Brain microvascular endothelial cell (primary cell): ENCODE data around the gene HELB.

ENCODE experiments used
- DNase-seq: peaks from one replicate; pipeline ENCODE4 v3.0.0-alpha.2; 2020
- H3K27ac ChIP-seq: fragments of 250-450 bp; sonication (Bioruptor Pico); 2 replicates; pipeline ENCODE4 v1.5.1; 2020; ENCODE audit warnings: mild to moderate bottlenecking, moderate library complexity
- H3K27me3 ChIP-seq: fragments of 250-450 bp; sonication (Bioruptor Pico); replicated peaks from 2 replicates; pipeline ENCODE4 v1.5.1; 2020; ENCODE audit warnings: mild to moderate bottlenecking
- H3K36me3 ChIP-seq: fragments of 250-450 bp; sonication (Bioruptor Pico); replicated peaks from 2 replicates; pipeline ENCODE4 v1.5.1; 2020; ENCODE audit warnings: mild to moderate bottlenecking
- H3K4me3 ChIP-seq: 2 replicates; pipeline ENCODE4 v1.5.1; 2011; ENCODE audit warnings: low read depth, mild to moderate bottlenecking, control low read depth, low read length, moderate library complexity
- in situ Hi-C: cut with HindIII; loops from 2 replicates; pipeline ENCODE4 v1.10.0; 2017; ENCODE audit warnings: low sequenced_read_pairs, low pct_ligation_motif_present
- TF ChIP-seq, protein P1 (sequence below): IDR thresholded peaks from 2 replicates; pipeline ENCODE4 v1.5.1; 2011; ENCODE audit warnings: low read depth, mild to moderate bottlenecking, moderate library complexity, low read length, control low read depth, inconsistent platforms; ENCODE audit errors: missing control alignments

The HELB gene

DNA sequence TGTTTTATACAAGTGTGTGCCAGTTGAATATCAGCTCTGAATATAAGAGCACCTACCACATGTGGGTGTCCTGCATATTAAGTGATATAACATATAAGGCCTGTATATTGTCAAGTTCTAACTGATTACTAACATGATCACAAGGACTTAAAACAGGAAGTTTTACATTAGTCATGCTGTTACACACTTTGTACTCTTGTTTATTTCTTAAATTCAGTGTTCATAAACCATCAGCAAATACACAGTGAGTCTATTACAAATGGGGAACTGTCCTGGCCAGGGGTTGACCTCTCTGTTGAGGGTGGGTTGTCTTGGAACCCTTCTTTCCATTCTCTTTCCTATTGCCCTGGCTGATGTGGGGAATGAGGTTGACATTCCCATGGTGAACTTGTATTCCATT lies 19.1 kb downstream of the HELB start:
- Histone ChIP-seq H3K36me3 (no peaks in the 10 kb centered on the region), H3K27me3 (no peaks in the 10 kb centered on the region), H3K27ac (no peak overlapping the region), H3K4me3 (no peak overlapping the region)
- in situ Hi-C loops = no loop called here
- no peak for DNase-seq
- TF ChIP-seq, protein P1, sequence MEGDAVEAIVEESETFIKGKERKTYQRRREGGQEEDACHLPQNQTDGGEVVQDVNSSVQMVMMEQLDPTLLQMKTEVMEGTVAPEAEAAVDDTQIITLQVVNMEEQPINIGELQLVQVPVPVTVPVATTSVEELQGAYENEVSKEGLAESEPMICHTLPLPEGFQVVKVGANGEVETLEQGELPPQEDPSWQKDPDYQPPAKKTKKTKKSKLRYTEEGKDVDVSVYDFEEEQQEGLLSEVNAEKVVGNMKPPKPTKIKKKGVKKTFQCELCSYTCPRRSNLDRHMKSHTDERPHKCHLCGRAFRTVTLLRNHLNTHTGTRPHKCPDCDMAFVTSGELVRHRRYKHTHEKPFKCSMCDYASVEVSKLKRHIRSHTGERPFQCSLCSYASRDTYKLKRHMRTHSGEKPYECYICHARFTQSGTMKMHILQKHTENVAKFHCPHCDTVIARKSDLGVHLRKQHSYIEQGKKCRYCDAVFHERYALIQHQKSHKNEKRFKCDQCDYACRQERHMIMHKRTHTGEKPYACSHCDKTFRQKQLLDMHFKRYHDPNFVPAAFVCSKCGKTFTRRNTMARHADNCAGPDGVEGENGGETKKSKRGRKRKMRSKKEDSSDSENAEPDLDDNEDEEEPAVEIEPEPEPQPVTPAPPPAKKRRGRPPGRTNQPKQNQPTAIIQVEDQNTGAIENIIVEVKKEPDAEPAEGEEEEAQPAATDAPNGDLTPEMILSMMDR = no peak

DNA sequence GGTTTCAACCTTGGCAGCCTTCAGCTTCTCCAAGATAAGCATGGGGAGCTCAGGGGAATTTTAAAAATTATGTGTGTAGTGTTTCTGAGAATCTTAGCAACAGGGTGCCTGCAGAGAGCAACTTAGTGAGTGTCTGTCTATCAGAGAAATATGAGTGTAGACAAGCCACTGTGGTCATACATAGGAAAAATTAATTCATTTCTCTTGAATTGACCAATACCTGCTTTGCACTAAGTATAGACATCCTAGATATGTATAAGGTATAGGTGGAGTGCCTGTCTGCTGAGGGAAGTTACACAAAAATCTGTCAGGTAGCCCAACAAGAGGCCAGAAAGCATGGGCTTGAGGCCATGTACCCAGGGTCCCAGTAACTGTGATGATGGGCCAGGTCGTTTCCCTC lies 20.7 kb downstream of the HELB start:
- Histone ChIP-seq H3K27ac (no peak overlapping the region), H3K27me3 (no peaks in the 10 kb centered on the region), H3K36me3 (no peaks in the 10 kb centered on the region), H3K4me3 (no peak overlapping the region)
- TF ChIP-seq, protein P1 = no peak
- DNase-seq = no peak
- in situ Hi-C loops = no loop called here

DNA sequence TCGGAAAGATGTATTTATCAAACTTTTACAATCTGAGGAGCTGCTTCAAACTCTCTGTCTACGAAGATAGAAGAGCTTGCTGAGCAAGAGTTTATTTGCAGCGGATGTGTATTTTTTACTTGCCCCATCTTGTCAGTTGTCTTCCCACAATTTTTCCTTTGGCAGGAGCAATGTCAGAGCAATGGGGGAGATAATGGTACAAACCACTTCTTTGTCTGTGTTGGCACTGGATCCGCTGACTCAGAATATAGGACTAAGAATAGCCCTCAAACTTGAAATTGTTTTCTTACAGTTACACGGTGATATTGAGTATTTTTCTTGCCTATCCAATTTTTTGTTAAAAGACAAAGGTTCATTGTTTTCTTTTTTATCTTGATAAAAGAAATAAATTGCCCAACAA lies 27.6 kb downstream of the HELB start:
- peak; percentile 35 for DNase-seq
- no peak overlapping the region for H3K27ac ChIP-seq
- TF ChIP-seq, protein P1 = no peak

DNA sequence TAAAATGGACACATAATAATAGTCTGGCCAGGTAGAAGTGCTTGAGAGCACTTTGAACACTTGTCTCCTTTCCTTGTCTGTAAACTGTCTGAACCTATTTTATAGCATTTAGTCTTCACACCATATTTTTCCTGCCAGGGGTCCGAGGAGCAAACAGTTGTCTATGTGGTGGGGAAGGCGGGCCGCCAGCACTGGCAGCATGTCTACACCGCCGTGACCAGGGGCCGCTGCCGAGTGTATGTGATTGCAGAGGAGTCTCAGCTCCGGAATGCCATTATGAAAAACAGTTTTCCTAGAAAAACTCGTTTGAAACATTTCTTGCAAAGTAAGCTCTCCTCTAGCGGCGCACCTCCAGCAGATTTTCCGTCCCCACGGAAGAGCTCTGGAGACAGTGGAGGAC lies 28.7 kb downstream of the HELB start:
- DNase-seq = no peak
- in situ Hi-C loops = no loop called here
- TF ChIP-seq, protein P1 = no peak
- Histone ChIP-seq H3K4me3 (no peak overlapping the region), H3K27ac (no peak overlapping the region), H3K36me3 (no peaks in the 10 kb centered on the region), H3K27me3 (no peaks in the 10 kb centered on the region)

More for the DNA sequence above, 27.6 kb downstream of the HELB start:
- Histone ChIP-seq H3K4me3 (no peak overlapping the region), H3K27me3 (no peaks in the 10 kb centered on the region), H3K36me3 (no peaks in the 10 kb centered on the region)
- in situ Hi-C loops = no loop called here

DNA sequence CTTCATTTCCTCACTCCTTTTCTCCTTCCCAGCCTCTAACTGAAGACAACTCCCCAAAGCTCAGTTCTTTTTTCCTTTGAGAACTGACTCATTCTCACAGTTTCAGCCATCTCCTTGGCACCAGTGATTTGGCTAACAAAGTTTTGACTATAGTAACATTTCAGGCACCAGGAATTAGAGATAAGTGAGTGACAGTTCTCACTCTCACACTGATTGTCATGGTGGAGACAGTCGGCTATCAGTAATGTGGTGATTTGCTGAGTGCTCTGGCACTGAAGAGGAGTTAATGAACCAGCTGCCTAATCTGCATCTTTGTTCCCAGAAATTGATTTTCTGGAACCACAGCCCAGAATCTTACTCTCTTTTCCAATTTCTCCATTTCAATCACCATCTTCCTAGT lies 29.5 kb downstream of the HELB start:
- Histone ChIP-seq H3K36me3 (no peaks in the 10 kb centered on the region), H3K27me3 (no peaks in the 10 kb centered on the region), H3K27ac (no peak overlapping the region), H3K4me3 (no peak overlapping the region)
- in situ Hi-C loops = no loop called here
- TF ChIP-seq, protein P1 = no peak
- no peak for DNase-seq

DNA sequence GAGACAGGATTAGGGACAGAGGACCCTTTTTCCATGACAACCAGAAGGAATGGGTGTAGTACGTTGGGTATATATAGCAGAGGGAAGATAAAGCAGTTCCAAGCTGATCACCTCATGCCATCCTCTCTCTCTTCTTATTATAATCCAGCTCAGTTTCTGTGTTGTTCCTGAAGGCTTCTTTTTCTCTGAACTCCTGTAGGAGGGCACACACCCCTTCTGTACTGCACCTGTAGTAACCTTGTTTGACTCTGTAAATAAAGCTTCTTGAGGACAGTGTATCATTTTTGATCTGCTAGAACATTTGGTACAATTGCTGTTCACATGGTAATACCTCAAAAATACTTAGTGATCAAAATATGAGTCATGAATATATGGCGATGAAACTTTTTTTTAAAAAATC lies 33.5 kb downstream of the HELB start:
- in situ Hi-C loops = no loop called here
- TF ChIP-seq, protein P1 = no peak
- no peak overlapping the region for H3K4me3 ChIP-seq
- H3K36me3 ChIP-seq = no peaks in the 10 kb centered on the region
- no peak overlapping the region for H3K27ac ChIP-seq
- no peak for DNase-seq
- H3K27me3 ChIP-seq = no peaks in the 10 kb centered on the region
